Keratinocyte (primary cell): ENCODE results near the gene SNRPF. TPM values are rescaled to one million over a fixed set of nuclear protein-coding genes. Genes with fewer than 3 reads are reported as not detected.

Source experiments
- DNase-seq: peaks from one replicate; pipeline ENCODE4 v3.0.0-alpha.2; 2011; ENCODE audit warnings: low read depth, missing footprints, low spot score
- FAIRE-seq: peaks from 2 replicates; lab custom pipeline; 2011; peaks lifted over from hg19 to GRCh38; lab: Jason Lieb, UNC
- H2AFZ ChIP-seq: 2 replicates; pipeline ENCODE4 v1.6.0; 2012; ENCODE audit warnings: low read length, control low read depth, inconsistent platforms; ENCODE audit not compliant: control insufficient read depth
- H3K27ac ChIP-seq: 2 replicates; pipeline ENCODE4 v1.5.1; 2011; ENCODE audit warnings: low read length; ENCODE audit not compliant: control insufficient read depth, insufficient read depth
- H3K27me3 ChIP-seq: 3 replicates; pipeline ENCODE4 v1.6.0; 2011; ENCODE audit warnings: low read length; ENCODE audit not compliant: control insufficient read depth, insufficient read depth; ENCODE audit errors: extremely low read depth
- H3K36me3 ChIP-seq, 2 experiments: 2 replicates in 1 of 2; 3 replicates in 1 of 2; pipeline ENCODE4 v1.5.1; 2011; ENCODE audit warnings: low read length in 2 of 2, mild to moderate bottlenecking in 1 of 2; ENCODE audit not compliant: control insufficient read depth in 2 of 2, insufficient read depth in 2 of 2; ENCODE audit errors: extremely low read depth in 1 of 2
- H3K4me1 ChIP-seq: 3 replicates; pipeline ENCODE4 v1.5.1; 2011; ENCODE audit warnings: low read length; ENCODE audit not compliant: control insufficient read depth, insufficient read depth; ENCODE audit errors: extremely low read depth
- H3K4me2 ChIP-seq: 3 replicates; pipeline ENCODE4 v1.6.0; 2011; ENCODE audit warnings: low read depth, low read length; ENCODE audit not compliant: control insufficient read depth, insufficient read depth; ENCODE audit errors: extremely low read depth
- H3K4me3 ChIP-seq, 3 experiments: fragments of 200-600 bp in 1 of 3; sonication (generic) in 1 of 3; 2 replicates in 2 of 3; 3 replicates in 1 of 3; pipeline ENCODE4 v1.5.1; 2011 to 2016; ENCODE audit warnings: low read length in 3 of 3, mild to moderate bottlenecking in 3 of 3, control low read depth in 2 of 3, inconsistent platforms in 1 of 3, low read depth in 1 of 3, mixed read lengths in 1 of 3, mixed run types in 1 of 3, moderate library complexity in 1 of 3; ENCODE audit not compliant: control insufficient read depth in 2 of 3, insufficient read depth in 2 of 3; ENCODE audit errors: extremely low read depth in 1 of 3
- H3K79me2 ChIP-seq: 2 replicates; pipeline ENCODE4 v1.6.0; 2012; ENCODE audit warnings: low read length; ENCODE audit not compliant: control insufficient read depth, insufficient read depth
- H3K9ac ChIP-seq: 3 replicates; pipeline ENCODE4 v1.6.0; 2011; ENCODE audit warnings: low read length; ENCODE audit not compliant: control insufficient read depth, insufficient read depth; ENCODE audit errors: extremely low read depth
- H3K9me1 ChIP-seq: 3 replicates; pipeline ENCODE4 v1.6.0; 2011; ENCODE audit warnings: low read length; ENCODE audit not compliant: control insufficient read depth, insufficient read depth; ENCODE audit errors: extremely low read depth
- H3K9me3 ChIP-seq: 2 replicates; pipeline ENCODE4 v1.5.1; 2012; ENCODE audit warnings: low read depth, low read length; ENCODE audit not compliant: control insufficient read depth
- H4K20me1 ChIP-seq: 3 replicates; pipeline ENCODE4 v1.6.0; 2011; ENCODE audit warnings: low read length; ENCODE audit not compliant: control insufficient read depth, insufficient read depth; ENCODE audit errors: extremely low read depth
- EZH2 ChIP-seq: IDR thresholded peaks from one replicate; pipeline ENCODE4 v1.6.1; 2012; ENCODE audit warnings: inconsistent platforms, mild to moderate bottlenecking, low read length, moderate library complexity
- dilution Hi-C: fragments of 300-500 bp; cut with MboI; formaldehyde crosslinking; loops from one replicate; pipeline ENCODE4 v1.7.0; 2020; ENCODE audit warnings: low sequenced_read_pairs; ENCODE audit not compliant: extremely low pct_ligation_motif_present
- polyA plus RNA-seq, 5 experiments: library from polyadenylated mRNA; depleted of rRNA in 3 of 5; stranded (reverse) in 3 of 5; stranded (forward) in 1 of 5; unstranded in 1 of 5; fragments of >200 nt; gene quantifications; 1 replicate in 1 of 5; 2 replicates in 3 of 5; 3 replicates in 1 of 5; pipeline versions ENCODE4 v1.2.1 to v1.2.3, GENCODE V29; 2011 to 2012; ENCODE audit warnings: missing spikeins in 2 of 5, low read depth in 1 of 5, low replicate concordance in 1 of 5
- TF ChIP-seq, protein P1 (sequence below), 3 experiments: IDR thresholded peaks in 1 of 3; conservative IDR thresholded peaks in 1 of 3; optimal IDR thresholded peaks in 1 of 3; 2 replicates in 2 of 3; 3 replicates in 1 of 3; pipeline versions ENCODE3 to v1.5.1; 2011; ENCODE audit warnings: low read length in 3 of 3, mild to moderate bottlenecking in 3 of 3, moderate library complexity in 2 of 3, control low read depth in 1 of 3, inconsistent platforms in 1 of 3; ENCODE audit not compliant: insufficient read depth in 2 of 3; ENCODE audit errors: extremely low read depth in 1 of 3

Gene SNRPF
- polyA plus RNA-seq, 1 donor (not counting 4 experiments of a cell fraction or from before 2014, with no cell fraction given), result 34.7 TPM

DNA sequence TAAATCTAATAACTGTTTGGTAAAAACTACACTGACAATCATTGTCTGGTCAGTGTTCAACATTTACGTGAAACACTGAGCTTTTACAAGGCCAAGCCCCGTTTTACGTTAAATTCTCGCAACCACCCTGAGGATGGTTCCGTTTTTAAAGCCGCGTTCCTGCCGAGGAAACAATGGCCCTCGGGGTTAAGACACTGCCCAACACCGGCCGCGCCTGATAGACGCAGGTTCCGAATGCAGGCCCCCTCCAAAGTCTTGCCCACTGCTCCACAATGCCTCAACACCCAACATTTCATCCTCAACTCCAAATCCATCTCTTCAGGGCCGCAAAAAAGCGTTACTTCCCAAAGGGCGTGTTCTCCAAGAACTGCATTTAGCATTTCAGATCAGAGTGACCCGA lies 953 bp upstream of the SNRPF start:
- Histone ChIP-seq H3K27me3 (no peaks in the 10 kb centered on the region), H3K4me2 (peak overlapping the region; percentile 79), H4K20me1 (no peaks in the 10 kb centered on the region), H3K27ac (no peak overlapping the region), H3K79me2 (peaks cover 40% of the 10 kb centered on the region), H2AFZ (peak overlapping the region; percentile 79), H3K9me1 (no peaks in the 10 kb centered on the region), H3K4me1 (peaks cover 11% of the 10 kb centered on the region), H3K9ac (no peak overlapping the region), H3K9me3 (no peaks in the 10 kb centered on the region), H3K4me3 (no peak overlapping the region), H3K36me3 (peaks cover 2 to 6% of the 10 kb centered on the region in 2 experiments)
- dilution Hi-C loops, result no loop called here
- FAIRE-seq (no peak), DNase-seq (no peak)
- no peak for TF ChIP-seq EZH2
- TF ChIP-seq, protein P1, sequence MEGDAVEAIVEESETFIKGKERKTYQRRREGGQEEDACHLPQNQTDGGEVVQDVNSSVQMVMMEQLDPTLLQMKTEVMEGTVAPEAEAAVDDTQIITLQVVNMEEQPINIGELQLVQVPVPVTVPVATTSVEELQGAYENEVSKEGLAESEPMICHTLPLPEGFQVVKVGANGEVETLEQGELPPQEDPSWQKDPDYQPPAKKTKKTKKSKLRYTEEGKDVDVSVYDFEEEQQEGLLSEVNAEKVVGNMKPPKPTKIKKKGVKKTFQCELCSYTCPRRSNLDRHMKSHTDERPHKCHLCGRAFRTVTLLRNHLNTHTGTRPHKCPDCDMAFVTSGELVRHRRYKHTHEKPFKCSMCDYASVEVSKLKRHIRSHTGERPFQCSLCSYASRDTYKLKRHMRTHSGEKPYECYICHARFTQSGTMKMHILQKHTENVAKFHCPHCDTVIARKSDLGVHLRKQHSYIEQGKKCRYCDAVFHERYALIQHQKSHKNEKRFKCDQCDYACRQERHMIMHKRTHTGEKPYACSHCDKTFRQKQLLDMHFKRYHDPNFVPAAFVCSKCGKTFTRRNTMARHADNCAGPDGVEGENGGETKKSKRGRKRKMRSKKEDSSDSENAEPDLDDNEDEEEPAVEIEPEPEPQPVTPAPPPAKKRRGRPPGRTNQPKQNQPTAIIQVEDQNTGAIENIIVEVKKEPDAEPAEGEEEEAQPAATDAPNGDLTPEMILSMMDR (optimal IDR thresholded peaks at IDR 0.05 in 1 of 3, IDR thresholded peaks at IDR 0.05 in 1 of 3, conservative IDR thresholded peaks at IDR 0.05 in 1 of 3; ENCODE audit: extremely low read depth in 1 of 3, insufficient read depth in 2 of 3, low read length in 3 of 3), result no peak

DNA sequence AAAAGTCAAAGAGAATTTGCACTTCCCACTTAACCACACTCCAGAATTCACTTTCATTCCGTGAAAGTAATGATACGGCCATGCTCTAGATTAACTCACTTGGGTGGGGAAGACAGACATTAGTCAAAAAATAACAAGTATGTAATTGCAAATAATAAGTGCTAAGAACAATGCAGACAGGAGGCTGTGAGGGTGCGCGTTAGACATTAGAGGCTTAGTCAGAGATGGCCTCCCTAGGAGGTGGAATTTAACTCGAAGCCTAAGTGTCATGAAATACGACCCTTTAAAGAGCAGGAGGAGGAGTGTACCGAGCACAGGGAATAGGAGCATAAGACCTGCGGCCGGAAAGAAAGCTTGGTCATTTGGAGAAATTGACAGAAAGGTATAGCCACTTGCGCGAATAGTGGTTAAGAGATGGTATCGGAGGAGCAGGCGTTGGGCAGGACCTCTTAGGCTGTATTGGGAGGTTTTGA lies 628 bp downstream of the SNRPF start:
- dilution Hi-C loops, result no loop called here
- Histone ChIP-seq H3K9me1 (no peaks in the 10 kb centered on the region), H2AFZ (peak overlapping the region; percentile 85), H3K9me3 (no peaks in the 10 kb centered on the region), H3K27me3 (no peaks in the 10 kb centered on the region), H3K4me2 (peak overlapping the region; percentile 97), H3K79me2 (peaks cover 55% of the 10 kb centered on the region), H3K4me3 (peak overlapping the region; percentile 82 to 86 (median 86)), H4K20me1 (no peaks in the 10 kb centered on the region), H3K4me1 (peaks cover 11% of the 10 kb centered on the region), H3K36me3 (peaks cover 4 to 9% of the 10 kb centered on the region in 2 experiments), H3K9ac (peak overlapping the region; percentile 93), H3K27ac (peak overlapping the region; percentile 88)
- DNase-seq, result no peak
- no peak for FAIRE-seq
- TF ChIP-seq EZH2, result no peak
- TF ChIP-seq, protein P1 (optimal IDR thresholded peaks at IDR 0.05 in 1 of 3, IDR thresholded peaks at IDR 0.05 in 1 of 3, conservative IDR thresholded peaks at IDR 0.05 in 1 of 3; ENCODE audit: extremely low read depth in 1 of 3, insufficient read depth in 2 of 3, low read length in 3 of 3), result no peak
